NCI-H1105 treated with DMSO at 0.1 percent for 48 hours (cell line): ENCODE results near the gene SUSD6.

Experiments used
- DNase-seq: peaks from one replicate; lab custom pipeline; 2025; lab: John Stamatoyannopoulos, UW

Gene SUSD6

DNA sequence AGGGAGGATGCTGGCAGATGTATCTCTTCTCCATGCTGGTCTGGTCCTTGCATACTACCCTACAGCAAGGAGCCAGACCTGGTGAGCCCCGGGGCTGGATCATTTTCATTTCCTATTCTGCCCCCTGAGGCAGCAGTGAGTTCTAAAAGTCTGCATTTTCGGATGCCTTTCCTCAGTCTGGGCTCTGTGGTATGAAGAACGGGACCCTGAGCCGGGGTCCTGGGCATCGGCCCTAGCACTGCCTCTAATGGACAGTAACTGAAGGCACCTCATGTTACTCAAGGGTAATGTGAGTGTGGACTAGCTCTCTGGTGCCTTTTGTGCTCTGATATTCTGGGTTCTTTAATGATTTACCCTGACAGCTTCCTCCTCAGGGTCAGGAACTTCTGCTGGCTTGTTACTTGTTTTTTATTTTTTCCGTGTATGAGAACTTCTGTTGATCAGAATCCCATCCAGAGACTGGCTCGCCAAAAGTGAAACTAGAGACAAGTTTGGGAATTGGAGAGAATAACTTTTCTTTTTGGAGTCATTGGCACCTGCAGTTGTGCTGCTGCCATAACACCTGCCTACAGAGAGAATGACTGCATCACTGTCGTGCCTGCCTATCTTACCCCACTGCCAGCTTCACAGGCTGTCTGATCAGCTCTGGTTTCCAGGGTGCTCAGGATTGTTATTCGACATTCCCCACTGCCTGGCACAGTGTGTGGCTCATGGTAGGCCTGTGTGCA, 62.3 kb downstream of the SUSD6 start:
- no peak for DNase-seq

DNA sequence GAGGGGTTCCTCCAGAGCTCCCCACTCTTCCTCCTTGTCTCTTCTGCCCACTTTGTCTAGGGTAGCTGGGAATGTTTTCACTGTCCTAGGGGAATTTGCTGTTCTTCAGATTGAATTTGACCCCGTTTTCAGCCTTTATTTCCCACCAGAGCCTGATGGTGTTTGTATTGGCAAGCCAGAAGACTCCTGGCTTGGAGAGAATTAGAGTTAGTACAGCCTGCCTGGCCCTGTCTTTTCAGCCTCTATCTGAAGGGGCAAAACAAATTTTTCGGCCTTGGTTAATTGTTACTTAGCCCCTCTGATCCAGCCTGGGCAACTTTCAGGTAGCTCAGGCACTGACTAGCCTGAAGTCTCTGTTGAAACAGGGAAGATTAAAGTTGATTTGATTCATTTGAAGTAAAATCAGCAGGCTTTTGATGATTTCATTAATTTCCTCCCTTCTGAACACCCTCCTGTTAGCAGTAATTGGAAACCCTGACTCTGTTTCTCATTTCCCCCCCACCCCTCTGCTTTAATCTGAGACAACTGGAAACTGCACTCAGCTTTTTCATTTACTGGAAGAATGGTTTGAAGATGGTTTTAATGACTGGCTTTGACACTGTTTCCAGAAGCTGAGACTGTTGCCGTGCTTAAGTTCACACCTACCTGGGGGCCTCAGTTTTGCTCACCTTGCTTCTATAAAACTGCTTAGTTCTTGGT, 63.3 kb downstream of the SUSD6 start:
- DNase-seq, result no peak

DNA sequence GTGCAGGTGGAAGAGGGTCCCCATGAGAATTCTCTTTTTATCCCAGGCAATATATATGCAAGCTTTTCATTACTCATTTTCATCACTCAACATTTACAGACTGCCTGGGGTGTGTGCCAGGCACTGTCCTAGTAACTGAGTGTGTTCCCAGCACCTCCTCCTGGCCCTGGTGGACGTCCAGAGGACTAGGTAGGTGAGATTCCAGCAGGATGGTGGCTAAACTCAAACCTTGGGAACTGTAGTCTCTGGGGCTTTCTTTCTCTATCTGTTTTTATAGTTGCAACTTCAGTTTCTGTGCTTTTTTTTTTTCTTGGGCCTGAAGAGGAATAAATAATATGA, 63.8 kb downstream of the SUSD6 start:
- no peak for DNase-seq

DNA sequence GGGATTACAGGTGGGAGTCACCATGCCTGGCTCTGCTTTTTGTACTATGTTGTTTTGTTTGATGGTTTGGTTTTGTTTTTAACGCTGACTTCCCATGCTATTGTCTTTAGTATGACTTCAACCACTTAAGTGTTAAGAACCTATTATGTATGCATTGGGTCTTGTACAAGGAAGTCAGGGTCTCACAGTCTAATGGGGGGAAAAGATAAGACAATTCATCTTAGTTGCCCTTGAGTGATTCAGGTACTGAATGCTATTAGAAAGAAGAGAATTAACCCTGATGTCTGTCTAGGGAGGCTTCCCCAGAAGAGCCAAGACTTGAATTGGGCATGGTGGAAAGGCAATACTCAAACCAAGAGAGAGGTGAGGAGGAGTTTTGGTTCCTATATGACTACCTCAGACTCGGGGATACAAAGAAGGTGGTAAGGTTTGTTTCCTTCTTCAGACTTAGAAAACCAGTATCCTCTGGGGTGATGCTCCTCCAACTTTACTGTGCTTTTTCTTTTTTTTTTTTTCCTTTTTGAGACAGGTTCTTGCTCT, 64.6 kb downstream of the SUSD6 start:
- DNase-seq, result no peak

DNA sequence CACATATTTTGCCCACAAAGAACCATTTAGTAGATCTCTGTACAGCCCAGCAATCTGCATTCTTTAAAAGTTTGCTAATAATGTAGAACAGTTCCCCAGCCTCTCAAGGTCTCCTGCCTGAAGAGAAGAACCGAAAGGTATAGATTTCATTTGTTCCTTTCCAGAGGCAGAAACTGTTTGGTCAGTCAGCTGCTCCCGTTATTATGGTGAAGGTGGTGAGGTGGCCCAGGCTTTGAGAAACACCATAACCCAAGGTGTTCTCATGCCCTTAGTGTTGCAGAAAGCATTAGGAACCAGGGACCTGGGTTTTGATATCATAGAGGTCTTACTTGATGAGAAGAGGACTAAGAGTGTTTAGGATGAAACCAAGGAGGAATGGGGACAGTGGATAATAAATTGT, 65.3 kb downstream of the SUSD6 start:
- no peak for DNase-seq

DNA sequence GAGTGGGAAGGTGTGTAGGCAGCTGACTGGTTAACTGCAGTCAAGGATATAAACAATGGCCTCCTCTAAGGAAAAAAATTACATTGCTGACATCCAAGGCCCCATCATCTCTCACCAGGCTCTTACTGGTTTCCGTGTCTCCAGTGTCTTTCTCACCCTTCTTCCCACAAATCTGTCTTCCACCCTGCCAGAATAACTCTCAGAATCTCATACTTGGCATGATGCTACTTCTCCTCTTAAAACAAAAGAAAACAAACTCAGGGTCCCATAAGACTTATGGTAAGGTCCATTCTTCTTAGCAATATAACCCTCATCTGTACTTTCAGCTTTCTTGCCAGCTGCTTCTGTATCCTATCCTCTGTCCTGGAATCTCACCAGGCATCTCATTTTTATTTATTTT, 68.9 kb downstream of the SUSD6 start:
- no peak for DNase-seq

DNA sequence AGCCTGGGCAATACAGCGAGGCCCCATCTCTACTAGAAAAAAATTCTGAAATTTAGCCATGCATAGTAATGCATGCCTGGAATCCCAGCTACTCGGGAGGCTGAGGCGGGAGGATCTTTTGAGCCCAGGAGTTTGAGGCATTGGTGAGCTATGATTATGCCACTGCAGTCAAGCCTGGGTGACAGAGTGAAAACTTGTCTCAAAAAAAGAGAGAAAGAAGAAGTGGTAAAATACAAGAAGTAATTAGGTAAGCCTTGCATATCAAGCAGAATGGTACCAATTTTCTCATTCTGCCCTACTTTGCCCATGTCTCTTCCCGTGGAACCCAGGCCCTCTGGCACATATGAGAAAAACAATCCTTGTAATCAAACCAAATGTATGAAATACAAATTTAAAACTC, 70.7 kb downstream of the SUSD6 start:
- DNase-seq, result no peak

DNA sequence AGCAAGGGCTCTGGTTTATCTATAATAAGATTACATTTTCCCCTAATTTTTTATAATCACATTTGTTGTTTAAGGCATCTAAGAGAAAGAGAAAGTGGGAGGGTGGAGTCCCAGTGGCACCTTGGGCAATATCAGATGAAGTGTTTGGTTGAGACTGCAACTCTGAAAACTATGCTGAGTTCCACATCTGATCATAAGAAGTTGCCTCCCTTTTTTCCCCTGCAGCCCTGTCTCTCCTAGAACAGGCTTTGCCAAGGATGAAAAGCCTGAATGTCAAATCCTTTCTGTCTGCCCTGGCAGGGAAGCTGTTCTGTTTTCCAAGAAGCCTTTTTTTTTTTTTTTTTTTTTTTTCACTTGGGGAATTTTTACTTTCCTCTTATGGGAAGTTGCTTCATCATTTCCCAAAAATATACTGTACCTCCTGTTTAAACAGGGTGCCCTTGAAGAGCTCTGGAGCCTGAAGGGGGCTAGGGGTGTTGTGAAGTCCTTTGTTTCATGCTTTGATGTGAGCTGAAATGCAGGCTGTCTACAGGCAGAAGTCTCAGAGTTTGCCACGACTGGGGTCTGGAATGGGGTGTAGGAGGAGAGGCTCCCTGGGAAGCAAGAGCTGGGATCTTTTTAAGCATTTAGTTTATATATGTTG, 71.3 kb downstream of the SUSD6 start:
- no peak for DNase-seq

DNA sequence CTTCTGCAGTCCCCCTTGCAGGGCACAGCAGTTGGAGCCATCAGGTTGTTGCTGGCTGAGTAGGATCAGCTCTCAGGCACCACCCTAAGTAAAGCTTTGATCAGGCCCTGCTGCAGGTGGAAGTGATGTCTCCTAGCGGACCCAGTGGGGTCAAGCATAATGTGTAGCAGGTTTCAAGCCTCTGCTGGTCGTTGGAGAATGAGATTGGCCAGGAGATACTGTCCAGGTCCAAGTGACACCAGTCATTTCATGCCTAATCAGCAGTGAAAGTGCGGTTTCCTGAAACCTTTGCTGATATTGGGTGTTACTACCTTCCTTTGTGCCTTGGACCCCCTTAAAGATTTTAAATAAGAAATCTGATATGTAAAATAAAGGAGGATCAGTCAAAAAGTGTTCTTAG, 72.6 kb downstream of the SUSD6 start:
- DNase-seq, result no peak

DNA sequence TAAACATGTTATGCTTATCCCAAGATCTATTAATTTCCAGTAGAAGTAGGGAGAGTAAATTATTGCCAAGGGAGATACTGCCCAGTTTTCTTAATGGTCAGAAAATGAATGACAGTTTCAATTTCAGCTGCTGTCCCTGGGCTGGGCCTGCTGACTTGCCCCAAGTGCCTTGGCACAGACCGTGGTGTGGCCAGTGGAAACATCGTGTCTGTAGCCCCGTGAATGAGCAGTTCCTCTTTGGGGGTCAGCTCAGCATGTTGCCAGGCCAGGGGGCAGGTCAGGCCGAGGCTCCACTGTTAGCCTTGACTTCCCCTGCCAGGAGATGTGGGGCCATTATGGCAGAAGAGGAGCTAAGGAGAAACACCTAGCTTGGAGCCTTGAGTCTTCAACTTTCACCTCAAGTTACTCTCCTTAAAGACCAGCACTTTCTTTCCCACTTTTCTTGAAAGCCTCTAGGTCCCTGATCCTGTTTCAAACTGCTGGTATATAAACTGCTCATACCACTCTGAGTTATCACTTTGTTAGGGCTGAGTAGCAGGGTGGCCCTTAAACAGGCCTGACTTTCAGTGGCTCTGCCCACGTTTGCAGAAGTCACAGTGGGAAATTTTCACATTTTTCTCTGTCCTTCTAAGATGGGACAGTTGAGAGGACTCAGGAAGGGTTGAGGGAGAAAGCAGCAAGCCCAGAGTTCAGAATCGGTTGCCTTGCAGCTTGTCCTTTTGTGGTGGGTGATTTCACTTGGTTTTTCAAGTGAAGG, 73.2 kb downstream of the SUSD6 start:
- DNase-seq, result no peak

DNA sequence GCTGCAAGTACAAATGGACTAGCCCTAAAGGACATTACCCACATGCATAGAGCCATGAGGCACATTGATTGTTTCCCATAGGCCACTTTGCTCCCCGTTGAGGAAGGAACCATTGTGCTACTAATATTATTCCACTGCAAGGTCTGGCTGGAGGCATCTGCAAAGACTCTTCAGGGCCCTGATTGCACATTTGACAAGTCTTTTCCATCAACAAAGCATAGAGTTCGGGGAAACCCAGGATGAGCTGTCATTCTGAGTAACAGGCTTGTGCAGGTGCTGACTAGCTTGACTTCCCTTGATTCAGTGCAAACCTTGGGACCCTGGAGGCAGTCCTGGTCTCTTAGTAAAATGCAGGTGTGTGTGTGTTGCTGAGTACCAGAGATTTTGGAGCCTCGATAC, 73.8 kb downstream of the SUSD6 start:
- no peak for DNase-seq

DNA sequence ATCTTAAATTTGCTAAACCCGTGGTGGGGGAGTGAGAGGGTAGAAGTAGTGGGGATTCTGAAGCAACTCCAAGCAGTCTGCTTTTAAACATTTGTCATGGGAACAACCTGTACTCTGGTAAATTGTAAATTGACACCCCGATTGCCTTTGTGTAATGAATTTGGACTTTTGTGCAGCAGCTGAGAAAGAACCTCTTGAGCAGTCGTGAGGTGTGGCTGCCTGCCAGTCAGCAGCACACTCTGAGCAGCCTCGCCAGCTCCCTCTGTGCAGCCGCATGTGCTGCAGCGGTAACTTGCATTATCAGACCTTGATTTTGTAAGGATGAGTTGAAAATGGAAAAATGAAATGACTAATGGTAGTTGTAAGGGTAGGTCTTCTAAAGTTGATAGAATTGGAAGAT, 74.3 kb downstream of the SUSD6 start:
- peak; percentile 95 for DNase-seq

DNA sequence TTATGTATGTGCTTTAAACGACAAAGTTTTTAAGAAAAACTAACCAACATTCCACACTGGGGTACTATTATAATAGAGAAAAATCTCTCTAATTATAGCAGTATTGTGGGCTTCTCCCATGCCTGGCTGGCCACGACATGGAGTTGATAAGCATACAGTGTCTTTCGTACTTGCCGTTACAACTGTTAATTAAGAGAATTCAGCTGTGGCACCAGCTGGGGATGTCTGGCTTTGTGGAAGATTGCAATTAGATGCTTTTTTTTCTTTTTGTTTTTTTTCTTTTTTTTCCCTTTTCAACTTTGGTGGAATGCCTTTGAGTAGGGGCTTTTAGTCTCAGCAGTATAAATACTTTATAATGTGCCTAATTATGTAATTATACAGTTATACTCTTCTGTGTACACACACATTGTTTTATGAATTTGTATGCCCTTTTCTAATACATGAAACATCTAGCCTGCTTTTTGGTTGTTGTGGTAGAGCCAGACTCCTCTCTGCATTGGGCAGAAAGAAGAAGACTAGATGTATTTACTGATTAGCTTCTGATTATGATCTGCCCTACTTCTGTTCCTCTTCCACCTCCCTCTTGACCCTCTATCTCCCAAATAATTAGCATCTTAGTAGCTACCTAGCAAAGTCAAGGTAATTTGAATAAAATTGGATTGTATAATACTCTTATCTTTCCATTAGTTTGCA, 76.4 kb downstream of the SUSD6 start:
- DNase-seq, result peak; percentile 97

DNA sequence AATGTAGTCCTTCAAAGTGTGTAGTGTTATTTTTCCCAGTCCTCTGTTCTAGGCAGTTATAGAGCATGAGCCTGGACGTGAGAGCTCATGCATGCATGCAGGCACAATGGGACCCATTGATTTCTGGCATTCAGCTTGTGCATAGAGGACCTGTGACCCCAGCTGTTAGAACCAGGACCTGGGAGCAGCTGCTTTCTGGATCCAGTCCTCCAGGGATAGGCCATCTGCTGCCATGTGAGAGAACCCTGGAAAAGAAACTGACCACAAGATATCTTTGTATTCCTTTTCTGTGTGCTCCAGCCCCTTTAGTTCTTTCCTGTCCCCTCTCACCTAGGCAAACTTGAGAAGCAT, 76.9 kb downstream of the SUSD6 start:
- no peak for DNase-seq

DNA sequence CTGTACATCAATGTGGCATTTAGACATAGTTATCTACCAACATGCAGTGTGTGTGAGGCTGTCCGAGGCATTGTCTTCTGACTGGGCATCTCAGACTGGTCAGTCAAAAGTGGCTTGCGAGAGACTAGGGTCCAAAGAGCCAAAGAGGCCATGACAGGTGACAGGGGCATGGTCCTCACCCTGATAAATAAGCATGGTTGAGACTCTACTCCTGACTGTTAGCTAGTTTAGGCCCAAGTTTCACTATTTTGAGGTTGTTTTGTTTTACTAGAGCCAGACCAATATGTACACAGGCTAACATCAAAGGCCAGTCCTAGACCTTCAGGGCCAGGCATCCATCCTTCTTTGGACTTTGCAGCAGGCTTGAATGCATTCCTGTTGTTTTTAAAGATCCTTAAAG, 78.6 kb downstream of the SUSD6 start:
- DNase-seq, result no peak

DNA sequence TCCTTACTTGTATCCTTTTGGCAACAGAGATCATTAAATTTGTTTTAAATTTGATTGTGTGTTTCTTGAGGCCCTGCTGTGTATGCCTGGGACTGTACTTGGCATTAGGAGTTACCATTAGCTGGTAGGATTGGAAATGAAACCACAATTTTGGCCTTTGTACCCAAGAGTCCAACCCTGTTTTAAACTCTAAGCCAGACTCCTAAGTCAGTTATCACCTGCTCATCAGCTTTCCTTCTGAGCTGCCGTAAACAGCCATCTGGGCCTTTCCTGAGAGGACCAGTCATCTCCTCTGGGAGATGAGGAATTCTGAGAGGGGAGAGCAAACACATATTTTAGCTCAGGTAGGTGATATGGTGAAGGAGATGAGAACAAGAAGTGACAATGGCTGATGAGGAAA, 81.2 kb downstream of the SUSD6 start:
- no peak for DNase-seq

DNA sequence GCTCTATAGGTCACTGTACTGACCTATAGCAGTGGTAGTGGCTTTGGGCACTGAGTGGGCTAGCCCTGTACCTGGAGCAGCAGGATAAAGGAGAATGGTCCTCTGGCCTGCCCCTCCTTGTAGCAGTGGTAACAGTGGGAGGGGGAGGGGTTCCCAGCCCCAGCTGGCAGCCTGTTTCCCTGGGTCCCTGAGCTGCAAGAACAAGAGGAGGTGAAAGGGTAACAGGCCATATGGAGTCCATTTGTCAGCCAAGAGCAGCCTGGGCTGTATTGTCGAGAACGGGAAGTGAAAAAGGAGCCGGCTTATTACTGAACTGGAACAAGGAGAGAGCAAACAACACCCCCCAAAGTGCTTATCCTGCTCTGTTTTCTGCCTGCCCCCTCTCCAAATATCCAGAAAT, 81.7 kb downstream of the SUSD6 start:
- peak; percentile 15 for DNase-seq

DNA sequence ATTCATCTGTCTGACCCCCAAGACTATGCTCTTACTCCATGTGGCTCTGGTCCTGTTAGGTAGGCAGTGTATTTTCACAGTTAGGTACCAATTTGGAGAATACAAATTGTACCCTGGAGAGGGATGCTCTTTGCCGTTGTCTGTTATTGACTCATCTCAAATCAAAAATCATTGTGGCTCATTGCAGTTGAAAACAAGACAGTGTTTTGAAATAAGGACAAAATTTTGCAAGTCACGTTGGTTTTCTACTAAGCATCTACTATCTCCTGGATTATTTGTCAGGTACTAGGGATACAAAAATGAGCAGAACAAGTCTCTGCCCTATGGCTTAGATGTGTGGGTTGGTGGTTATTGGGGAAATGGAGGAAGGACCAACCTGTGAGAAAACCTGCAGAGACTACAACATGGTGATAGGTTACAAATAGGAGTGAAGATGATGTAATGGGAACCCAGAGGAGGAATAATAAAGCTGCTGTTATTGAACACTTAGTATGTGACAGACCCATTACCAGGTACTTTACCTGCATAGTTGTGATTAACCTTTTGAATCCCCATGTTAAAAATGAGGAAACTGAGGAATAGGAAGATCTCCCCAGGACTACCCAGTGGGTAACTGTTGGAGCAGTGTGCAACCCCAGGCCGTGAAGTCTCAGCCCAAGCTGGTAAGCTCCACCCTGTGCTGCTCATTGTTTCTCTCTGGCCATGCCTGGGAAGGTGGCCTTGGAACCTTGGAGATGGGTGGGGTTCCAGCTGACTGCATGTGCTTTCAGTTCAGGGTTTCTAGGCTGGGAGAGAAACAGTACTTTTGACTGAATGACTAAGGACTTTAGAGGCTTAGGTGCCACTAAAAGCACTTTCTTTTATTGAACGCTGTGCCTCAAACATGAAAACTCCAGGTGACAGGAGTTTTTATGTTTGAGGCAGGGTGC, 82.7 kb downstream of the SUSD6 start:
- DNase-seq, result no peak

DNA sequence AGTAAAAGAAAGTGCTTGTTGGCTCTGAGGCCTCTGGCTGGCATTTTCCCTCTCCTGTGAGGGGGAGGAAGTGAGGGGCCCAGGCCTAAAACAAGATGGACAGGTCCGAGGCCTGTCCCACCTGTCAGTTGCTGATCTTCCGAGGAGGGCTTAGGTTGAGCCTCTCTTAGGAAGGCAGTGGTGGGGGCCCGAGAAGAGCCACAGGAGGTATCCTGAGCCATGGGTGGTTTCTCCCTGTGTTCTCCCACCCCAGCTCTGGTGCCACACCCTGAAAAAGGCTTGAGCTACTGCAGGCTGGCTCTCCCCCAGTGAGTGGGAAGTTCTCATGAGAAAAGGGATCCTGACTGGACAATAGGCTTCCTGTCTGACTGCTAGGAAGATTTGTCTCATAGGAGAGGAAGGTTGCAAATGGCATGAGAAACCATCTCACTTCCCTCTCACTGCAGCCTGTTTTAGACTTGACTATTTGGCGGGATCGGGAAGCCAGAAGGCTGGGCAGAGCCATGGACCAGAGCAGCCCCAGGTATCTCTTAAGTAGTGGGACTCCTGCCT, 83.4 kb downstream of the SUSD6 start:
- no peak for DNase-seq

DNA sequence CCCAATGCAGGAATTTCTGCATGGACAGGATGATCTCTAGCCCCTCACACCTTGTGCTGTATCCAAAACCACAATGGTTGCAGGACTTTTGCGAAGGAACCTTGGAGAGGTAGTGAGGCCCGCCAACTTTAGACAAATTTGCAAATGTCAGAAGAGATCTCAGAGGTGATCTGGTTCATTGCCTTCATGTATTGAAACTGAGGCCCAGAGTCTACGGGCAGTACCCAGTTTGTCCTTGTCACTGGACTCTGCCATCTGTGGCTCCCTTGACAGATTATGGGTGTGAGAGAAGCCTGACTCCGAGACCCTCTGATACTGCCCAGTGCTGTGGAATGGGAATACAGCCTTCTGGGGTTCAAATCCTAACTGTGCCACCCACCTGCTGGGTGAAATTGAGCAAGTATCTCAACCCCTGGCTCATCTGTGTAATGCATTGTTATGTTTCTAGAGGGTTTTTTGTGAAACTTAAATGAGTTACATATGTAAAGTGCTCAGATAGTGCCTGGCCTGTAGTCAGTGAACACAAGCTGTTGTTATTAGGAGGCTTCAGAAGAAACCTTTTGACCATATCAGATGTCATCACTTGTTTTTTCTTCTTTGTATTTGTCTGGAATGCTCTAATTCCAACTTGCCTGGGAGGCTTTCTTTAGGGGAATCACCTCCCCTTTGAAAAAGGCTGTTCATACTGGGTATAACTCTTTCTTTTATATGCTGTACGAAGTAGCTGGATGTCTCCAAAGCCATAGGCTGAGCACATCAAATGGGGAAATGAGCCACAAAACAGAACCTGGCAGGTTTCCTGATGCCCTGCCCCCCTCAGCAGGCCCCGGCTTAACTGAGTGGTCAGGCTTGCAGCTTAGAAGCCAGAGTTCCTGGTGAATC, 84.2 kb downstream of the SUSD6 start:
- no peak for DNase-seq
